ENCODE data around the gene TSPAN3.

- TF ChIP-seq CTCF (IDR thresholded peaks at IDR 0.05): no peak
- no peak for TF ChIP-seq POLR2A (IDR thresholded peaks at IDR 0.05)
Observed at GRCh38 chr15:77027111-77027696, 43.7 kb downstream of the TSPAN3 start.

Measured in vagina (tissue), 2 donors.